ENCODE results near the gene IDNK.
"Not testable (repeated sequence)": the region's sequence is repeated elsewhere in the genome, so short reads cannot be mapped to it uniquely, and the experiment has no call there.

The IDNK gene

GRCh38 chr9:83622939-83623678 is at the start of gene IDNK:
IDNK (plus strand) TSS chr9:83623143; CDS start chr9:83623172, 29 bp downstream.
- DNase-seq (ENCODE audit: low spot score): peak; percentile 75

- no peak for DNase-seq (ENCODE audit: low spot score)
Measured at GRCh38 chr9:83574482-83574881, 48.5 kb upstream of the IDNK start.

- no peak for DNase-seq (ENCODE audit: low spot score)
Measured at GRCh38 chr9:83582029-83582428, 40.9 kb upstream of the IDNK start.

GRCh38 chr9:83583151-83584014 is 39.6 kb upstream of the IDNK start:
- peak; percentile 77 for DNase-seq (ENCODE audit: low spot score)

GRCh38 chr9:83584995-83585394 is 37.9 kb upstream of the IDNK start:
- DNase-seq (ENCODE audit: low spot score): peak; percentile 21

- no peak for DNase-seq (ENCODE audit: low spot score)
Measured at GRCh38 chr9:83588256-83588655, 34.7 kb upstream of the IDNK start.

GRCh38 chr9:83596899-83597504 is 25.9 kb upstream of the IDNK start:
- peak; percentile 81 for DNase-seq (ENCODE audit: low spot score)

- DNase-seq (ENCODE audit: low spot score): no peak
Measured at GRCh38 chr9:83598487-83598886, 24.5 kb upstream of the IDNK start.

GRCh38 chr9:83599071-83599470 is 23.9 kb upstream of the IDNK start:
- no peak for DNase-seq (ENCODE audit: low spot score)

- DNase-seq (ENCODE audit: low spot score): no peak
Measured at GRCh38 chr9:83601463-83601862, 21.5 kb upstream of the IDNK start.

GRCh38 chr9:83607620-83608019 is 15.3 kb upstream of the IDNK start:
- not testable (repeated sequence) for DNase-seq (ENCODE audit: low spot score)

GRCh38 chr9:83613298-83613697 is 9.6 kb upstream of the IDNK start:
- DNase-seq (ENCODE audit: low spot score): not testable (repeated sequence)

- no peak for DNase-seq (ENCODE audit: low spot score)
Measured at GRCh38 chr9:83617299-83617698, 5.6 kb upstream of the IDNK start.

- peak; percentile 63 for DNase-seq (ENCODE audit: low spot score)
Measured at GRCh38 chr9:83620841-83621636, 1.9 kb upstream of the IDNK start.

GRCh38 chr9:83622433-83622938 is 457 bp upstream of the IDNK start:
- peak; percentile 71 for DNase-seq (ENCODE audit: low spot score)

- DNase-seq (ENCODE audit: low spot score): no peak
Measured at GRCh38 chr9:83623679-83624076, 735 bp downstream of the IDNK start.

GRCh38 chr9:83625178-83625577 is 2.2 kb downstream of the IDNK start:
- DNase-seq (ENCODE audit: low spot score): no peak

GRCh38 chr9:83628540-83628939 is 5.6 kb downstream of the IDNK start:
- DNase-seq (ENCODE audit: low spot score): no peak

GRCh38 chr9:83629433-83630104 is 6.6 kb downstream of the IDNK start:
- DNase-seq (ENCODE audit: low spot score): no peak

GRCh38 chr9:83630938-83631457 is 8.1 kb downstream of the IDNK start:
- peak; percentile 53 for DNase-seq (ENCODE audit: low spot score)

- no peak for DNase-seq (ENCODE audit: low spot score)
Measured at GRCh38 chr9:83633255-83633654, 10.3 kb downstream of the IDNK start.

Data from iPS-NIHi11 (cell line).